NK-92 treated with Interleukin-12 subunit alpha and Interleukin-12 subunit beta, amount 100 ng/mL, for 24 hours (cell line): Measurements from ENCODE around the gene MCRIP1.

Experiments used
- DNase-seq: peaks from one replicate; lab custom pipeline; 2025; lab: John Stamatoyannopoulos, UW

MCRIP1 gene

GRCh38 chr17:81819708-81820107, 13.4 kb downstream of the MCRIP1 start:
- no peak for DNase-seq

GRCh38 chr17:81817758-81818147, 15.3 kb downstream of the MCRIP1 start:
- no peak for DNase-seq

GRCh38 chr17:81815646-81815986, 17.5 kb downstream of the MCRIP1 start:
- no peak for DNase-seq

- DNase-seq = no peak
Measured at GRCh38 chr17:81814748-81815645, 18.1 kb downstream of the MCRIP1 start.

GRCh38 chr17:81813861-81814683, 19.0 kb downstream of the MCRIP1 start:
- DNase-seq = no peak

GRCh38 chr17:81813371-81813684, 19.8 kb downstream of the MCRIP1 start:
- DNase-seq = no peak

- DNase-seq = no peak
Measured at GRCh38 chr17:81812571-81813370, 20.3 kb downstream of the MCRIP1 start.

- no peak for DNase-seq
Measured at GRCh38 chr17:81811705-81812570, 21.2 kb downstream of the MCRIP1 start.

- DNase-seq = no peak
Measured at GRCh38 chr17:81810892-81811704, 22.0 kb downstream of the MCRIP1 start.

GRCh38 chr17:81810476-81810875, 22.6 kb downstream of the MCRIP1 start:
- DNase-seq = no peak

- no peak for DNase-seq
Measured at GRCh38 chr17:81809556-81809998, 23.5 kb downstream of the MCRIP1 start.

- DNase-seq = no peak
Measured at GRCh38 chr17:81808778-81809555, 24.1 kb downstream of the MCRIP1 start.

- no peak for DNase-seq
Measured at GRCh38 chr17:81807839-81808238, 25.3 kb downstream of the MCRIP1 start.

GRCh38 chr17:81807210-81807719, 25.8 kb downstream of the MCRIP1 start:
- DNase-seq = no peak

GRCh38 chr17:81806461-81807209, 26.5 kb downstream of the MCRIP1 start:
- no peak for DNase-seq

- DNase-seq = no peak
Measured at GRCh38 chr17:81805707-81806460, 27.2 kb downstream of the MCRIP1 start.

GRCh38 chr17:81804559-81805399, 28.3 kb downstream of the MCRIP1 start:
- DNase-seq = no peak
